GM21526 (cell line): Measurements from ENCODE around the gene CYLC1.

Experiments used
- ATAC-seq: cut with Tn5 transposase; IDR thresholded peaks from one replicate; pipeline ENCODE4 v1.9.1; 2021; ENCODE audit warnings: moderate library complexity; ENCODE audit not compliant: unreplicated experiment, low FRiP score

CYLC1 gene

GRCh38 chrX:83860846-83861245, at the start of gene CYLC1:
Gene CYLC1, plus strand, starts transcription at chrX:83861146. Its CDS starts 37 bp downstream, at chrX:83861183.
- ATAC-seq: no peak

- no peak for ATAC-seq
These were observed 41.6 kb upstream of the CYLC1 start for GRCh38 chrX:83819304-83819703.

GRCh38 chrX:83829874-83830273, 31.1 kb upstream of the CYLC1 start:
- peak; percentile 68 for ATAC-seq

- ATAC-seq: peak; percentile 99
These were observed 15.5 kb upstream of the CYLC1 start for GRCh38 chrX:83845397-83845796.

GRCh38 chrX:83847339-83847738, 13.6 kb upstream of the CYLC1 start:
- no peak for ATAC-seq

GRCh38 chrX:83888585-83888984, 27.6 kb downstream of the CYLC1 start:
- ATAC-seq: no peak

GRCh38 chrX:83892433-83892832, 31.5 kb downstream of the CYLC1 start:
- ATAC-seq: no peak

- no peak for ATAC-seq
These were observed 46.0 kb downstream of the CYLC1 start for GRCh38 chrX:83906921-83907320.

GRCh38 chrX:83916525-83916924, 55.6 kb downstream of the CYLC1 start:
- no peak for ATAC-seq

- ATAC-seq: no peak
These were observed 73.3 kb downstream of the CYLC1 start for GRCh38 chrX:83934220-83934619.
